PFSK-1 (cell line): ENCODE measurements around the gene ANO8.

Source experiments
- FOXP2 ChIP-seq: optimal IDR thresholded peaks from 2 replicates; pipeline ENCODE3; 2011; ENCODE audit warnings: borderline replicate concordance, control low read depth, inconsistent platforms; ENCODE audit not compliant: insufficient read depth; ENCODE audit errors: extremely low read length, extremely low read depth
- POLR2AphosphoS5 ChIP-seq: IDR thresholded peaks from 2 replicates; pipeline ENCODE4 v1.6.1; 2012; ENCODE audit warnings: low read depth, mild to moderate bottlenecking, control low read depth, low read length, moderate library complexity
- SIN3A ChIP-seq: IDR thresholded peaks from 2 replicates; pipeline ENCODE4 v1.6.1; 2012; ENCODE audit warnings: mild to moderate bottlenecking, low read length, moderate library complexity, borderline replicate concordance; ENCODE audit not compliant: insufficient read depth
- TAF1 ChIP-seq: IDR thresholded peaks from 2 replicates; pipeline ENCODE4 v1.6.1; 2012; ENCODE audit warnings: low read length, control low read depth, borderline replicate concordance; ENCODE audit not compliant: insufficient read depth
- TF ChIP-seq, protein P1 (sequence below), 2 experiments: IDR thresholded peaks; 2 replicates each; pipeline versions ENCODE4 v1.6.1 to v1.8.0; 2011 to 2012; ENCODE audit warnings: low read depth in 2 of 2, low read length in 2 of 2, control low read depth in 1 of 2, inconsistent platforms in 1 of 2, mild to moderate bottlenecking in 1 of 2, moderate library complexity in 1 of 2; ENCODE audit not compliant: insufficient read depth in 1 of 2

Gene ANO8

DNA sequence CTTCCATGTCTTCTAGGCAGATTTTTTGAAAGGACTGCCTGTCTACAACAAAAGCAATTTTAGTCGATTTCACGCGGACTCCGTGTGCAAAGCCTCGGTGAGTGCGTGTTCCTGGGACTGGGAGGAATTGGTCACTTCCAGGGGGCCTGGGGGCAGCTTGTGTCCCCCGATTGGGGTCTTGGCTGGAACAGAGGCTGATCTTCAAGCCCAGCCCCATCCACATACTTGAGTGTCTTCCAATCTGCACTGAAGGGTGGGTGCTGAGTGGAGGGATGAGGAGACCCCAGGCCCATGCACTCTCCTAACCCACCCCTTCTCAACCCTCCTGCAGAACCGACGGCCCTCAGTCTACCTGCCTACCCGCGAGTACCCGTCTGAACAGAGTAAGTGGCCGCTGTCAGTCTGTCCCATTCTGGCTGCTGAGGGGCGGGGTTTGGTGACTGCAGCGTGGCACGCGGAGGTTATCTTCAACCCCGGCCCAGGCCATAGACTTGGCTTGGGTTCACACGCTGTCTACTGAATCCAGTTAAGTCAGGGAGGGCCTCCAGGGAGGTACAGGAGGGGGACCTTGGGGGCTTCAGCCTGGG is 20.6 kb downstream of the ANO8 start:
- TF ChIP-seq SIN3A (no peak), TAF1 (no peak), FOXP2 (no peak), POLR2AphosphoS5 (no peak)
- TF ChIP-seq, protein P1, sequence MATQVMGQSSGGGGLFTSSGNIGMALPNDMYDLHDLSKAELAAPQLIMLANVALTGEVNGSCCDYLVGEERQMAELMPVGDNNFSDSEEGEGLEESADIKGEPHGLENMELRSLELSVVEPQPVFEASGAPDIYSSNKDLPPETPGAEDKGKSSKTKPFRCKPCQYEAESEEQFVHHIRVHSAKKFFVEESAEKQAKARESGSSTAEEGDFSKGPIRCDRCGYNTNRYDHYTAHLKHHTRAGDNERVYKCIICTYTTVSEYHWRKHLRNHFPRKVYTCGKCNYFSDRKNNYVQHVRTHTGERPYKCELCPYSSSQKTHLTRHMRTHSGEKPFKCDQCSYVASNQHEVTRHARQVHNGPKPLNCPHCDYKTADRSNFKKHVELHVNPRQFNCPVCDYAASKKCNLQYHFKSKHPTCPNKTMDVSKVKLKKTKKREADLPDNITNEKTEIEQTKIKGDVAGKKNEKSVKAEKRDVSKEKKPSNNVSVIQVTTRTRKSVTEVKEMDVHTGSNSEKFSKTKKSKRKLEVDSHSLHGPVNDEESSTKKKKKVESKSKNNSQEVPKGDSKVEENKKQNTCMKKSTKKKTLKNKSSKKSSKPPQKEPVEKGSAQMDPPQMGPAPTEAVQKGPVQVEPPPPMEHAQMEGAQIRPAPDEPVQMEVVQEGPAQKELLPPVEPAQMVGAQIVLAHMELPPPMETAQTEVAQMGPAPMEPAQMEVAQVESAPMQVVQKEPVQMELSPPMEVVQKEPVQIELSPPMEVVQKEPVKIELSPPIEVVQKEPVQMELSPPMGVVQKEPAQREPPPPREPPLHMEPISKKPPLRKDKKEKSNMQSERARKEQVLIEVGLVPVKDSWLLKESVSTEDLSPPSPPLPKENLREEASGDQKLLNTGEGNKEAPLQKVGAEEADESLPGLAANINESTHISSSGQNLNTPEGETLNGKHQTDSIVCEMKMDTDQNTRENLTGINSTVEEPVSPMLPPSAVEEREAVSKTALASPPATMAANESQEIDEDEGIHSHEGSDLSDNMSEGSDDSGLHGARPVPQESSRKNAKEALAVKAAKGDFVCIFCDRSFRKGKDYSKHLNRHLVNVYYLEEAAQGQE (IDR thresholded peaks at IDR 0.05; ENCODE audit: insufficient read depth in 1 of 2, low read depth in 2 of 2, low read length in 2 of 2): no peak

DNA sequence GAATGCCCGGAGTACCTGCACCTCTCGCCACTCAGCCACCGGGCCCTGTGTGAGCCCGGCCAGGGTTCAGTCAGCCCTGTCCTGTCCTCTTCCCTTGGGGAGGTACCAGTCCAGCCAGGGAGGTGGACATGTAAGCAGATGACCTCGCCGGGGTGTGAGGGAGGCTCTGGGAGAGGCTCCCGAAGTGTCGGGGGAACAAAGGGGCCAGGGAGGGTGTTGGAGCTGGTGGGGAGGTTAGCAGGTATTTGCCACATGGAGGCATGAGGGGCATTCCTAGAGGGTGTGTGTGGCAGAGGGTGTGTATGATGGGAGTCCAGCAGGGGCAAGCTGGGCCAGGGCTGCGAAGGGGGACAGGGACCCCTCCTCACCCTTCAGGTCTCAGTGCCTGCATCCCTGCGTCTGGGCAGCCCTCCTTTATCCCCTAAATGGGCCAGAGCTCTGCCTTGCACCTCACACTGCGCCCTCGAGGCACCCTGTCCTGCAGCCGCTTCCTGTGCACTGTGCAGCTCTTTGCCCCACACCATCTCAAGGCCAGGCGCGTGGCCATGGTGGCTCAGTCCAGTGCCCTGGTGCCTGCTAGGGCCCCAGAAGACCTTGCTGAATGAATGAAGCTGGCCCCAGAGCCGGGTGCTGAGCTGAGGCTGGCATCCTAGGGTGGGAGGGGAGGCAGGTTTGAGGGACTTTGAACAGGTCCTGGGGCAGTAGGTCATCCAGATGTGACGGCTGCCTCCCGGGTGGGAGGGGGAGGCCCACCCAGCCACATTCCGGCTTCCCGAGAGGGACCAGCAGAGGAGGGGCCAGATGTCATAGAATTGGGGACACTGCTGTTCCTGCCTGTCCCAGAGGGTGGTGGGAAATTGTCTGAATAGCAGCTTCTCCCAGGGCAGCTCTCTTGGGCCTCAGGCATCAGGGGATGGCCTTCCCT is 22.2 kb downstream of the ANO8 start:
- TF ChIP-seq TAF1: no peak
- TF ChIP-seq POLR2AphosphoS5: no peak
- no peak for TF ChIP-seq FOXP2
- TF ChIP-seq, protein P1 (IDR thresholded peaks at IDR 0.05; ENCODE audit: insufficient read depth in 1 of 2, low read depth in 2 of 2, low read length in 2 of 2): no peak
- no peak for TF ChIP-seq SIN3A

DNA sequence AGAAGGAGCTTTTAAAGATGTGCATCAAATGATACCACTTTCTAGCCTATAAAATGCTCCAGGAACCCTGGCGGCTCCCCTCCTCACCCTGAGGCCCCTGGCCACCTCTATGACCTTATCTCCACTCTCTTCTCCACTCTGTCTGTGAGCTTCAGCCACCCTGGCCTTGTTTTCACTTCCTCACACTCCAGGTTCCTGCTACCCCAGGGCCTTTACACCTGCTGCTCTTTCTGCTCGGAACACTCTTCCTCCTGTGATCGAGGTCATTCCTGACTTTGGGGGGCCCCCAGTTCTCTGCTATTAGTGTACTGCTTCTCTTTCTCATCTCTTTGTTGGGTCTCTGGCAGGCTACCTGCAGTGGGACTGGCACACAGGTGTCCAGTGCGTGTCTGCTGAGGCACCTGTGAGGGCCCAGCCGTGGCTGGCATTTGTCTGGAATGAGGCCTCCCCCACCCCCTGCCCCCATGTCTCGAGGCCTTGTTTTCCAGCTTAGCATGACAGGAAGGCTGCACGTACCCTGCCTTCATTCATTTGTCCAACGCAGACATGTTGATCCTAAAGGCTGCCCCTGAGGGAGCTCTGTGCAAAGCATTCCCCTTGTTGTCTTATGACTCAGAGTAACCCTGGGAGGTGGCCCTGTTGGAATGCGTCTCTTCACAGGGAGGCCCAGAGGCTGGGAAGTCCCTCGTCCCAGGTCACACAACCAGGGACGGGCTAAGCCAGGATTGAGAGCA is 23.0 kb downstream of the ANO8 start:
- TF ChIP-seq, protein P1 (IDR thresholded peaks at IDR 0.05; ENCODE audit: insufficient read depth in 1 of 2, low read depth in 2 of 2, low read length in 2 of 2): no peak
- no peak for TF ChIP-seq POLR2AphosphoS5
- no peak for TF ChIP-seq SIN3A
- TF ChIP-seq FOXP2: no peak
- no peak for TF ChIP-seq TAF1

DNA sequence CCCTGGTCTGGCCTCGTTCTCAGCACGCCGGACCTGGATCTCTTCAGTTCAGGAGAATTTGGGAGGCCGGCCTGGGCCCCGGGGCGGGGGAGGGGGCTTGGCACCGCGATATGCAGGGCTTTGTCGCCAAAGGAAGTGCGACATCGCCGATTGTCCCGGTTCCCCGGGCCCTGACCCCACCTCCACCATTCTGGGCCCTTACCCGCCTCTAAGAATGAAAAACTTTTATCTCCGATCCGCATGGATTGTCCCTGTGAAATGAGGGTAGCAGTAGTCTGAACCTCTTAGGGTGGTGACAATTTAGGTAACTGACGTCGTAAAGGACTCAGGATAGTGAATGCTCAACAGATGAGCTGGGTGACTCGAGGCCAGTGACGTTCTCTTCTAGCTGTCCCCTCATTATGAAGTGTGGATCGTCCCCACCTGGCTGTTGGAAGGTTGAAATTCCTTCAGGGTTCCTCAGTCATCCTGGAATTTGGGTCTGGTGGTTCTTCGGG is 24.6 kb downstream of the ANO8 start:
- TF ChIP-seq, protein P1 (IDR thresholded peaks at IDR 0.05; ENCODE audit: insufficient read depth in 1 of 2, low read depth in 2 of 2, low read length in 2 of 2): no peak
- TF ChIP-seq SIN3A (no peak), FOXP2 (no peak), TAF1 (no peak), POLR2AphosphoS5 (no peak)
